GM12878 (cell line): ENCODE measurements around the gene AOPEP. TPM values are rescaled to one million over a fixed set of nuclear protein-coding genes. Genes with fewer than 3 reads are reported as not detected.

Experiments
- ATAC-seq: fragments of 200-7000 bp; cut with Tn5 transposase; 3 replicates; pipeline ENCODE4 v1.9.1; 2020; ENCODE audit warnings: mild to moderate bottlenecking, moderate library complexity
- BruUV-seq: library from RNA; stranded (reverse); fragments of 400-500 nt; replicated peaks from 2 replicates; lab custom pipeline; 2021; lab: Mats Ljungman, UMichigan
- CTCF ChIA-PET: fragments of 300-600 bp; sonication (Branson Sonifier 250); formaldehyde crosslinking; extraction: SDS; loops from one replicate; lab custom pipeline; 2021; ENCODE audit warnings: inconsistent platforms; lab: Yijun Ruan, JAX
- POLR2A ChIA-PET: fragments of 350-600 bp; formaldehyde crosslinking; extraction: SDS; loops from one replicate; lab custom pipeline; 2021; ENCODE audit warnings: inconsistent platforms; lab: Charles Lee
- RAD21 ChIA-PET: fragments of 300-600 bp; sonication (Branson Sonifier 250); formaldehyde crosslinking; loops from one replicate; lab custom pipeline; 2023; ENCODE audit warnings: antibody characterized with exemption; ENCODE audit not compliant: unreplicated experiment; lab: Charles Lee
- SMC1A ChIA-PET: fragments of 300-600 bp; sonication (Branson Sonifier 250); formaldehyde crosslinking; loops from one replicate; lab custom pipeline; 2023; ENCODE audit not compliant: unreplicated experiment, uncharacterized antibody; lab: Charles Lee
- DNase-seq: peaks from one replicate; pipeline ENCODE4 v3.0.0-alpha.2; 2011; ENCODE audit warnings: low read depth, low spot score
- FAIRE-seq: peaks from 3 replicates; lab custom pipeline; 2011; peaks lifted over from hg19 to GRCh38; lab: Jason Lieb, UNC
- H2AFZ ChIP-seq: 2 replicates; pipeline ENCODE4 v1.6.0; 2011; ENCODE audit warnings: low read depth, low read length, control low read depth; ENCODE audit not compliant: control insufficient read depth
- H3K27ac ChIP-seq: 2 replicates; pipeline ENCODE4 v1.5.1; 2011; ENCODE audit warnings: control low read depth; ENCODE audit not compliant: control insufficient read depth, insufficient read depth
- H3K27me3 ChIP-seq, 2 experiments: replicated peaks in 1 of 2; 2 replicates each; pipeline versions ENCODE4 v1.6.0 to v1.6.1; 2011; ENCODE audit warnings: low read length in 1 of 2; ENCODE audit not compliant: control insufficient read depth in 2 of 2, insufficient read depth in 2 of 2
- H3K36me3 ChIP-seq, 2 experiments: 2 replicates each; pipeline ENCODE4 v1.5.1; 2011; ENCODE audit warnings: low read length in 1 of 2; ENCODE audit not compliant: control insufficient read depth in 2 of 2, insufficient read depth in 2 of 2
- H3K4me1 ChIP-seq: 2 replicates; pipeline ENCODE4 v1.6.1; 2011; ENCODE audit warnings: mild to moderate bottlenecking, low read length, moderate library complexity, mixed read lengths; ENCODE audit not compliant: control insufficient read depth, insufficient read depth
- H3K4me2 ChIP-seq: 2 replicates; pipeline ENCODE4 v1.6.0; 2011; ENCODE audit warnings: control low read depth; ENCODE audit not compliant: control insufficient read depth, insufficient read depth
- H3K4me3 ChIP-seq: fragments of 200-600 bp; sonication (generic); 2 replicates; pipeline ENCODE4 v1.5.1; 2016
- H3K79me2 ChIP-seq: 2 replicates; pipeline ENCODE4 v1.6.0; 2011; ENCODE audit warnings: low read length; ENCODE audit not compliant: control insufficient read depth, insufficient read depth
- H3K9ac ChIP-seq: 2 replicates; pipeline ENCODE4 v1.8.0; 2011; ENCODE audit warnings: low read length, control low read depth, mixed read lengths; ENCODE audit not compliant: control insufficient read depth, insufficient read depth
- H3K9me3 ChIP-seq: replicated peaks from 3 replicates; pipeline ENCODE4 v1.5.1; 2011; ENCODE audit warnings: mild to moderate bottlenecking, low read length; ENCODE audit not compliant: control insufficient read depth, insufficient read depth
- H4K20me1 ChIP-seq: 2 replicates; pipeline ENCODE4 v1.6.0; 2011; ENCODE audit not compliant: control insufficient read depth, insufficient read depth
- GABPA ChIP-seq: IDR thresholded peaks from 2 replicates; pipeline ENCODE4 v1.6.1; 2014; ENCODE audit warnings: antibody characterized with exemption, low read depth, mild to moderate bottlenecking, inconsistent platforms
- MEF2B ChIP-seq: fragments of 450-650 bp; IDR thresholded peaks from 2 replicates; pipeline ENCODE4 v1.6.1; 2018; ENCODE audit warnings: mild to moderate bottlenecking, moderate library complexity; ENCODE audit not compliant: partially characterized antibody, poor library complexity, severe bottlenecking
- MYB ChIP-seq: fragments of 150-350 bp; IDR thresholded peaks from 2 replicates; pipeline ENCODE4 v1.6.1; 2014; ENCODE audit warnings: mild to moderate bottlenecking, low read depth, low read length, borderline replicate concordance
- NBN ChIP-seq: fragments of 450-650 bp; IDR thresholded peaks from 2 replicates; pipeline ENCODE4 v1.6.1; 2016
- ZZZ3 ChIP-seq: IDR thresholded peaks from 2 replicates; pipeline ENCODE4 v1.6.1; 2011; ENCODE audit warnings: low read depth; ENCODE audit not compliant: control insufficient read depth, insufficient read length
- WGBS: methylation state at CpG from one replicate; pipeline ENCODE4 v1.1.6; 2016; ENCODE audit warnings: low lambda C conversion rate; ENCODE audit not compliant: insufficient replicate concordance, insufficient coverage; ENCODE audit errors: missing lambda C conversion rate; 5-methylcytosine and 5-hydroxymethylcytosine counted together
- in situ Hi-C: fragments of 300-500 bp; cut with MboI; formaldehyde crosslinking; loops from 9 replicates; pipeline ENCODE4 v1.14.3; 2018; ENCODE audit warnings: mixed read lengths
- intact Hi-C: fragments of 100-400 bp; cut with micrococcal nuclease; formaldehyde crosslinking; loops from one replicate; pipeline ENCODE4 v1.14.2; 2022; ENCODE audit not compliant: unreplicated experiment
- polyA plus RNA-seq, 11 experiments: library from polyadenylated mRNA; depleted of rRNA in 4 of 11; unstranded in 6 of 11; stranded (reverse) in 5 of 11; fragments of >200 nt; fragmentation: Nextera tagmentation in 4 of 11; fragmentation: Illumina TruSeq in 1 of 11; extraction: Ambion mirVana in 4 of 11; extraction: Trizol in 1 of 11; gene quantifications; 1 replicate in 1 of 11; 2 replicates in 10 of 11; pipeline versions ENCODE4 v1.2.1 to v1.2.3, GENCODE V29; 2011 to 2016; ENCODE audit warnings: inconsistent platforms in 2 of 11, missing spikeins in 2 of 11, low read depth in 1 of 11
- total RNA-seq, 4 experiments: library from RNA; depleted of rRNA in 3 of 4; stranded (reverse); fragments of >200 nt in 3 of 4; fragmentation: Illumina TruSeq in 1 of 4; extraction: Trizol in 1 of 4; gene quantifications; 2 replicates each; pipeline versions ENCODE4 v1.2.1 to v1.2.3, GENCODE V29; 2013 to 2021

AOPEP gene
- total and polyA plus RNA-seq, 10 of the 15 experiments (the other 5 are each of a cell fraction or from before 2014, with no cell fraction given), result 2.3 to 16.9 (median 10.1) TPM

- TF ChIP-seq MEF2B (no peak), NBN (no peak), GABPA (no peak)
- TF ChIP-seq, all 136 proteins: peak for 0
These were observed 97.9 kb downstream of the AOPEP start (continued) for GRCh38 chr9:94824411-94824810.

- DNase-seq (no peak), FAIRE-seq (no peak)
- intact Hi-C loops (no loop called here), in situ Hi-C loops (no loop called here)
- no peaks in the 10 kb centered on the region for H3K36me3 ChIP-seq
- H3K9me3 ChIP-seq, result no peaks in the 10 kb centered on the region
- H3K79me2 ChIP-seq, result no peaks in the 10 kb centered on the region
- RAD21 ChIA-PET, result no interaction called here
- H3K27me3 ChIP-seq, result no peaks in the 10 kb centered on the region
- H3K4me2 ChIP-seq, result no peak overlapping the region
- peaks cover 18% of the 10 kb centered on the region for H3K4me1 ChIP-seq
- TF ChIP-seq MYB (no peak), ZZZ3 (no peak)
- TF ChIP-seq, all 136 proteins: peak for 0
- ATAC-seq, result no peak
- no peak overlapping the region for H3K4me3 ChIP-seq
- ChIA-PET SMC1A (interaction anchor here (0.6 to 2.5 kb wide), 9 partner anchors 10 to 343 kb away, joined by 3 to 5 read pairs (median 4); no protein-coding TSS in a partner anchor), POLR2A (interaction anchor here (1.1 kb wide), 2 partner anchors 40 to 41 kb away, joined by 3 read pairs; no protein-coding TSS in a partner anchor), CTCF (interaction anchor here (0.9 to 1.3 kb wide), 5 partner anchors 9 to 343 kb away, joined by 3 to 4 read pairs (median 3); no protein-coding TSS in a partner anchor)
- H3K9ac ChIP-seq, result no peak overlapping the region
- H2AFZ ChIP-seq, result no peak overlapping the region
- no TSS peak for BruUV-seq
- H4K20me1 ChIP-seq, result no peaks in the 10 kb centered on the region
- H3K27ac ChIP-seq, result no peak overlapping the region
- WGBS, result 85% methylated on average over 12 of the region's 12 CpGs
These were observed 98.6 kb downstream of the AOPEP start for GRCh38 chr9:94824913-94825610.
